G401.6 (cell line): ENCODE data around the gene CACNA2D2.

Experiments
- FAIRE-seq: peaks from 2 replicates; lab custom pipeline; 2012; peaks lifted over from hg19 to GRCh38; lab: Jason Lieb, UNC

Gene CACNA2D2

GRCh38 chr3:50342813-50343633 lies 160.4 kb downstream of the CACNA2D2 start:
- FAIRE-seq: no peak

- no peak for FAIRE-seq
Observed at GRCh38 chr3:50341996-50342650, 161.3 kb downstream of the CACNA2D2 start.

- FAIRE-seq: no peak
Observed at GRCh38 chr3:50341537-50341936, 161.9 kb downstream of the CACNA2D2 start.

GRCh38 chr3:50340448-50341329 lies 162.7 kb downstream of the CACNA2D2 start, which contains the start of gene RASSF1:
Gene RASSF1, minus strand, starts transcription at chr3:50340836. Its CDS starts 31 bp downstream, at chr3:50340805.
- FAIRE-seq: no peak

- no peak for FAIRE-seq
Observed at GRCh38 chr3:50340147-50340447, 163.3 kb downstream of the CACNA2D2 start.

GRCh38 chr3:50339485-50340146 lies 163.8 kb downstream of the CACNA2D2 start:
- no peak for FAIRE-seq

GRCh38 chr3:50338965-50339364 lies 164.5 kb downstream of the CACNA2D2 start:
- FAIRE-seq: no peak

- FAIRE-seq: peak; percentile 98
Observed at GRCh38 chr3:50337175-50337861, 166.1 kb downstream of the CACNA2D2 start.

- no peak for FAIRE-seq
Observed at GRCh38 chr3:50336452-50337174, 166.8 kb downstream of the CACNA2D2 start.

GRCh38 chr3:50334339-50335075 lies 168.9 kb downstream of the CACNA2D2 start:
- no peak for FAIRE-seq

- no peak for FAIRE-seq
Observed at GRCh38 chr3:50333744-50334328, 169.6 kb downstream of the CACNA2D2 start.

- no peak for FAIRE-seq
Observed at GRCh38 chr3:50331364-50331907, 172.0 kb downstream of the CACNA2D2 start.

GRCh38 chr3:50330330-50330729 lies 173.1 kb downstream of the CACNA2D2 start:
- no peak for FAIRE-seq

GRCh38 chr3:50327943-50328691 lies 175.3 kb downstream of the CACNA2D2 start, which contains the start of gene TUSC2:
Gene TUSC2, minus strand, starts transcription at chr3:50328223. Its CDS starts 124 bp downstream, at chr3:50328099.
- peak; percentile 96 for FAIRE-seq

- no peak for FAIRE-seq
Observed at GRCh38 chr3:50327129-50327528, 176.3 kb downstream of the CACNA2D2 start.

- FAIRE-seq: no peak
Observed at GRCh38 chr3:50326182-50326541, 177.3 kb downstream of the CACNA2D2 start.

- FAIRE-seq: no peak
Observed at GRCh38 chr3:50325497-50326181, 177.8 kb downstream of the CACNA2D2 start.

GRCh38 chr3:50325113-50325480 lies 178.3 kb downstream of the CACNA2D2 start:
- no peak for FAIRE-seq
